Thoracic aorta (tissue), 2 donors: Measurements from ENCODE around the gene DYNC1H1. TPM values are rescaled to one million over a fixed set of nuclear protein-coding genes. Genes with fewer than 3 reads are reported as not detected.

Experiments used
- ATAC-seq: fragments of 150-250 bp; one replicate; pipeline ENCODE4 v1.8.0; 2017; ENCODE audit warnings: low read depth; ENCODE audit not compliant: insufficient number of reproducible peaks, low FRiP score
- DNase-seq: peaks from one replicate; pipeline ENCODE4 v3.0.0-alpha.2; 2020; ENCODE audit warnings: low spot score
- H3K27ac ChIP-seq, 2 donors: fragments of 200-600 bp; sonication (generic); 1 replicate in 1 of 2; 2 replicates in 1 of 2; pipeline ENCODE4 v1.5.1; 2016; ENCODE audit warnings: mild to moderate bottlenecking in 2 of 2, moderate library complexity in 2 of 2
- H3K27me3 ChIP-seq: fragments of 200-600 bp; sonication (generic); replicated peaks from 2 replicates; pipeline ENCODE4 v1.6.0; 2016; ENCODE audit warnings: mild to moderate bottlenecking; ENCODE audit not compliant: insufficient read depth
- H3K36me3 ChIP-seq: fragments of 200-600 bp; sonication (generic); one replicate; pipeline ENCODE4 v1.5.1; 2016
- H3K4me1 ChIP-seq, 2 donors: fragments of 200-600 bp; sonication (generic); 1 replicate in 1 of 2; 2 replicates in 1 of 2; pipeline versions ENCODE4 v1.5.1 to v1.6.0; 2016; ENCODE audit warnings: low read depth in 2 of 2, mild to moderate bottlenecking in 1 of 2; ENCODE audit not compliant: control insufficient read depth in 1 of 2
- H3K4me3 ChIP-seq: fragments of 200-600 bp; sonication (generic); 2 replicates; pipeline ENCODE4 v1.5.1; 2016; ENCODE audit warnings: mild to moderate bottlenecking
- H3K9me3 ChIP-seq: fragments of 200-600 bp; sonication (generic); 2 replicates; pipeline ENCODE4 v1.5.1; 2016
- CTCF ChIP-seq: fragments of 200-600 bp; sonication (generic); IDR thresholded peaks from one replicate; pipeline ENCODE4 v1.5.1; 2019; ENCODE audit warnings: antibody characterized with exemption
- total RNA-seq, 2 donors: library from RNA; depleted of rRNA; stranded (reverse); fragments of >200 nt; gene quantifications; one replicate each; pipeline versions ENCODE4 v1.1.0 to v1.2.3, GENCODE V29; 2016

DYNC1H1 gene
- total RNA-seq, 2 donors from 2014 or later: 517 to 555 TPM

GRCh38 chr14:102056694-102057442, 92.5 kb downstream of the DYNC1H1 start:
- no peak overlapping the region for H3K4me3 ChIP-seq
- H3K27ac ChIP-seq: no peak overlapping the region
- no peaks in the 10 kb centered on the region for H3K9me3 ChIP-seq
- no peak for TF ChIP-seq CTCF
- no peaks in the 10 kb centered on the region for H3K4me1 ChIP-seq
- no peaks in the 10 kb centered on the region for H3K27me3 ChIP-seq
- no peak for DNase-seq
- H3K36me3 ChIP-seq: peaks cover 10% of the 10 kb centered on the region
- ATAC-seq: no peak

DNA sequence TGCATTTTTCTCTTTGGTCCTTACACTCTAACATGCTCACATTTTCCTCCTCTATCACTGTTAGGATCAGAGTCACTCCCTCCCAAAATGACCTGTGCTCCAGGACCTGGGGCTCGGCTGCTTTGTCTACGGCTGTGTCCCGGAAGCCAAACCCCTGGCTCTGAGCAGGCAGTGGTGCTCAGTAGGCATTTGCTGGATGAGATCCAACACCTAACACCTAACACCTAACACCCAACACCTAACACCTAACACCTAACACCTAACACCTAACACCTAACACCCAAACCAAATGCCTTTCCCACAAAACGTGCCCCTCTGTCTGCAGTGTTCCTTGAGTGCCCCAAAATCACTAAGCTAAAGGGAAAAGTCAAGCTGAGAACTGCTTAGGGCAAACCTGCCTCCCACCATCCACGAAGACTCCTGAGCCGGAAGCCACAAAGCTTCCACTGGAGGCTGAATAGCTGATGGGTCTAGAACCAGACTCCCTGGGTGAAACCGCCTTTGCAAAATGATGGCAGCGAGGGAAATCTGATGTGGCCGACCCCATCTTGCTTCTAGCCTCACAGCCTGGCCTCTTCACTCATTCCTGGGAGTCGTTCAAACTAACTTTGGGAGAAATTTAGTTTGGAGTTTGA, 93.2 kb downstream of the DYNC1H1 start:
- H3K4me3 ChIP-seq: no peak overlapping the region
- TF ChIP-seq CTCF: no peak
- H3K36me3 ChIP-seq: peaks cover 2% of the 10 kb centered on the region
- ATAC-seq: no peak
- DNase-seq: no peak
- no peaks in the 10 kb centered on the region for H3K9me3 ChIP-seq
- H3K27ac ChIP-seq: no peak overlapping the region
- H3K4me1 ChIP-seq: peaks cover 0 to 1% of the 10 kb centered on the region in 2 donors
- H3K27me3 ChIP-seq: no peaks in the 10 kb centered on the region

- peaks cover 0 to 4% of the 10 kb centered on the region in 2 donors for H3K4me1 ChIP-seq
- no peaks in the 10 kb centered on the region for H3K36me3 ChIP-seq
- ATAC-seq: no peak
- TF ChIP-seq CTCF: no peak
- no peaks in the 10 kb centered on the region for H3K9me3 ChIP-seq
- DNase-seq: no peak
- no peaks in the 10 kb centered on the region for H3K27me3 ChIP-seq
- no peak overlapping the region for H3K27ac ChIP-seq
- no peak overlapping the region for H3K4me3 ChIP-seq
Measured at GRCh38 chr14:102058146-102058545, 93.8 kb downstream of the DYNC1H1 start.

DNA sequence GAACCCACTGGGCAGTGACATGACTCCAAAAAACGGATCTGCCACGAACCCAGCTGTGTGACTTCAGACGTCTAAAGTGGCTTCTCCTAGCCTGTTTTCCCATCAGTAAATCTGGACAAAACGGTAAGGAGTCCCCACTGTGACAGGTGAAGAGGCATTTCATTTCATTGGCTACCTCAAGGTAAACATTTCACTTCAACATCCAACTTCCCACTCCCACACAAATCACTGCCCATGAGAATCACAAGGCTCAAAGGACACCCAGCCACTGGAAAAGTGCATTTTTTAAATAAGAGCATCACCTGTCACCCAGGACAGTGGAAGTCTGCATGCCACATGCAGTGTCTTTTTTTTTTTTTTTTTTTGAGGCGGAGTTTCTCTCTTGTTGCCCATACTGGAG, 94.6 kb downstream of the DYNC1H1 start:
- TF ChIP-seq CTCF: no peak

GRCh38 chr14:102063109-102063807, 98.9 kb downstream of the DYNC1H1 start:
- DNase-seq: peak; percentile 43
- peak; percentile 82 for ATAC-seq
- Histone ChIP-seq H3K4me3 (no peak overlapping the region), H3K27me3 (no peaks in the 10 kb centered on the region), H3K9me3 (no peaks in the 10 kb centered on the region), H3K4me1 (peaks cover 0 to 4% of the 10 kb centered on the region in 2 donors), H3K27ac (peak overlapping the region in 1 of 2 donors; percentile 1), H3K36me3 (no peaks in the 10 kb centered on the region)
- TF ChIP-seq CTCF: peak; percentile 48

More for the DNA sequence above, 94.6 kb downstream of the DYNC1H1 start:
- no peak for ATAC-seq
- Histone ChIP-seq H3K27ac (no peak overlapping the region), H3K27me3 (no peaks in the 10 kb centered on the region), H3K9me3 (no peaks in the 10 kb centered on the region), H3K36me3 (no peaks in the 10 kb centered on the region), H3K4me1 (peaks cover 0 to 4% of the 10 kb centered on the region in 2 donors), H3K4me3 (no peak overlapping the region)
- no peak for DNase-seq
